GM18508 (cell line): ENCODE results near the gene SRGAP2C.
A peak's percentile ranks its signal among the peaks of the same experiment; 100 is the strongest.
"Not testable (repeated sequence)": the region's sequence is repeated elsewhere in the genome, so short reads cannot be mapped to it uniquely, and the experiment has no call there.

Experiments
- ATAC-seq: cut with Tn5 transposase; IDR thresholded peaks from one replicate; pipeline ENCODE4 v1.9.1; 2021; ENCODE audit warnings: moderate number of reproducible peaks; ENCODE audit not compliant: insufficient read depth, unreplicated experiment

SRGAP2C gene

DNA sequence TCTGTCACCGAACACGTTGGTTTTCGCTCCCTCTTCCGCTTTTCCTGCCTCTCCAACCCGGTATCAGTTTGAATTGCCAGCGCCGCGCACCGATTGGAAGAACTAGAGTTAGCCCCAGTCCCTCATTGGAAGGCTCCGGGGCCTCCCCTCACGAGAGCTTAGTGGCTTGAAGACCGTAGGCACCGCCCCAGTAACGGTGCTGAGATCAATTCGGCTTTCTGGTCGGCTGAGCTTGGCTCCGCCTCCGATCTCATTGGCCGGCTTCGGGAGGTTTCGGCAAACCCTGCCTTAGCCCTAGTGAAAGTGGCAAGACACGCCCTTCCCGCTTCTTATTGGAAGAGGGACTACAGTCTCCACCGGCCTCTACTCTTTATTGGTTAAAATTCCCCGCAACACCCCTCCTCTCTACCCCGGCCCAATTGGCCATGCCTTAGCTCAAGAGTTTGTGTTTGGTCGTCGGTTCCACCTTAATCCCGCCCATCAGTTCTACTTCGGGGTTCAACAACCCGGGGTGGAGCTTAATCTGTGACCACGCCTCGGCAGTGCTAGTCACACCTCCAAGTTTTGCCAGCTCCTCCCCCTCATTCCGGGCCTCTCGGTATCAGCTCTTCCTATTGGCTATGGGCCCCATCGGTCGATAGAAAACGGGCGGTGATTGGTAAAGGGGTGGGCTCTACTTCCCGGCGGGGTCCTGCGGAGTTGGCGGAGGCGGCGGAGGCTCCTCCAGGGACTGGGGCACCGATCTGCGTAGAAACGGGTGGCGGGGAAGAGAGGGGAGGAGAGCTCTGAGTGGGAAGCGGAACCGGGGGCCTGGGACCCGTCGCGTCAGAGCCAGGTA is at the start of gene SRGAP2C, which contains the start of gene FAM72B:
Gene SRGAP2C (plus strand): TSS at position 686 of the 838 bp plus-strand sequence. CDS start 2,472 bp downstream, outside the sequence.
Gene FAM72B (minus strand): TSS at position 51 of the 838 bp plus-strand sequence. CDS start 851 bp downstream, outside the sequence.
- peak; percentile 84 for ATAC-seq

DNA sequence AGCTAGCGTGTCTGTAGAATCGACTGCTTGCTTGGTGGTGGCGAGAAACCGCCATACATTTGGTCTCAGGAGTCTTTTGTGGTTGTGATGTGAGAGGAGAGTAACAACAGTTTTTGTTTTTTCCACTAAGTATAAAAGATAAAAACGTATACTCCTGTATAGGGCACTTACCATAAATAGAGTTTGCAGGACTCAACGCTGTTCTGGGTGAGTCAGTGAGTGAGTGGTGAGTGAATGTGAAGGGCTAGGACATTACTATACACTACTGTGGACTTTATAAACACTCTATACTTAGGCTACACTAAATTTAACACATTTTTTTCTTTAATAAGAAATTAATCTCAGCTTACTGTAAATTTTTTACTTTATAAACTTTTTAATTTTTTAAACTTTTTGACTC is 44.4 kb upstream of the SRGAP2C start:
- ATAC-seq: not testable (repeated sequence)

DNA sequence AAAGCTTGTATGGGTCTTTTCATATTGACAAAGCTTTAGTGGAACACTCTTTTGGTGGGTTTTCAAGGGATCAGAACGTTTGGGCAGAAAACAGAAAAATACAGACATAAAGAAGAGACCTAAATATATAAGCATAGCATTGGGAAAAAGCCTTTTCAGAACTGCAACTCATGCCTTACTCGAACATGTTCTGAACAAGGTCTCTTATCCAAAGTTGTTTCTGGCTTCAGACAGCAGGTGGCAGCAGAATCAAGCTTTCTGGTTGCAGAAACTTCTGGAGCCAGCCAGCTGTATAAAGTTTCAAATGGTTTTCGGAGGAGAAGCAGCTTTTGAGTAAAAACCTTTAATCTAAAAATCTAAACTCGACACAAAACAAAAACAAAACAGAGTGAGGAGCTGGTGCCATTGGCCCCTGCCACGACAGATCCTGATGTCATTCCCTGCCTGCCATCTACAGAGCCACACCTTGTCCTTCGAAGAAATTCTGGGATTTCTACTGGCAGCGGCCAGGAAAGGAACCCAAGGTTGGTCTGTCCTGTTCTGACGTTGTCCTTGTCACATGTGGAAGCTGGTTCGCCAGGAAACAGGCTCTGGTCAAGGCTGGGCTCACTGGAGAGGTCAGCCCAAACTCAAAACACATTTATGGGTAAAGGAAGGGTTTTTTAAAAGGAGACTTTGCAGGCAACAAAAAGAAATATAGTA is 36.1 kb upstream of the SRGAP2C start:
- ATAC-seq: not testable (repeated sequence)

DNA sequence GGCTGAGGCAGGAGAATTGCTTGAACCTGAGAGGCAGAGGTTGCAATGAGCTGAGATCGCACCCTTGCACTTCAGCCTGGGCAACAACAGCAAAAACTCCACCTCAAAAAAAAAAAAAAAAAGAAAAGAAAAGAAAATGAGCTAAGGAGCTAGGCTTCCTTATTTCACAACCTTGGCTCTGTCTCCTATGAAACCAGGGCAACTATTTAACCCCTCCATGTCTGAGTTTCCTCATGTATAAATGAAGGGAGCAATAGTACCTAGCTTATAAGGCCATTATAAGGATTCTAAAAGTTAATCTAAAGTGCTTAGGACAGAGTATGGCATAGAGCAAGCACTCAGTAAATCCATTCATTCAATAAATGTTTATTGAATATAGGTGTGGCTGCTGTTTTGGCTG is 33.5 kb upstream of the SRGAP2C start:
- not testable (repeated sequence) for ATAC-seq

DNA sequence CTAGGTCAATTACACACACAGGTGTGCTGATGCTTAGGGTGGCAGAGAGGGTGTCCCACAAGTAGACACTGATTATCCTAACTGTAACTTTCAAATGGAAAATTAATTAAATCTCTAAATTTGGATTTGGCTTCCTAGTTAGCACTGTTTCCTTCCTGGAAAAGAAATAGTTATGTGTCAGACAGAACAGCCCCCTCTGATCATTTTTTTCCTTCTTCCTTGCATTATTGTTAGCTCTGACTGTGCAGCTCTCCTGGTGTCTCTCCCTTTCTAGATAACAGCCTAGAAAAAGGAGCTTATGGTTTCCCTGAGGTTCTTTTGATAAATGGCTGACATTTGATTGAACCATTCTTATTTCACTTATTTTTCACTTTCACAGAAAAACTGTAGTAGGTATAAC is 32.0 kb upstream of the SRGAP2C start:
- not testable (repeated sequence) for ATAC-seq

DNA sequence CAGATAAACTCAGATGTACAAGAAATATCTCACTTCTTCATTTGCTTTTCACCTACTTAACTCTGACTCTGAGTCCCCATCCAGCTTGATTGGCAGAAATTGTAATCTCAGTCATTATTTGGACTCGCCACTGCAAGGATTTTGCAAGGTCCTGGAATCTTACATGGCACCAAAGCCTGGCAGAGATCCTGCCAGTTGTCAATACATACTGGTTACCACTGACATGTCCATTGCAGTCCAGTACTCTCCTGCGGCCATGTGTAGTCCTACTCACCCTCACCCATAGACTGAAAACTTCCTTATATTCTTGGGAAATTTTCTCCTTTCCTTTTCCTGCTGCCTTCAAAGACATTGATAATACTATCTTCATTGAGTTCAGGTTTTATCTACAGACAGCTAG is 30.0 kb upstream of the SRGAP2C start:
- ATAC-seq: not testable (repeated sequence)

DNA sequence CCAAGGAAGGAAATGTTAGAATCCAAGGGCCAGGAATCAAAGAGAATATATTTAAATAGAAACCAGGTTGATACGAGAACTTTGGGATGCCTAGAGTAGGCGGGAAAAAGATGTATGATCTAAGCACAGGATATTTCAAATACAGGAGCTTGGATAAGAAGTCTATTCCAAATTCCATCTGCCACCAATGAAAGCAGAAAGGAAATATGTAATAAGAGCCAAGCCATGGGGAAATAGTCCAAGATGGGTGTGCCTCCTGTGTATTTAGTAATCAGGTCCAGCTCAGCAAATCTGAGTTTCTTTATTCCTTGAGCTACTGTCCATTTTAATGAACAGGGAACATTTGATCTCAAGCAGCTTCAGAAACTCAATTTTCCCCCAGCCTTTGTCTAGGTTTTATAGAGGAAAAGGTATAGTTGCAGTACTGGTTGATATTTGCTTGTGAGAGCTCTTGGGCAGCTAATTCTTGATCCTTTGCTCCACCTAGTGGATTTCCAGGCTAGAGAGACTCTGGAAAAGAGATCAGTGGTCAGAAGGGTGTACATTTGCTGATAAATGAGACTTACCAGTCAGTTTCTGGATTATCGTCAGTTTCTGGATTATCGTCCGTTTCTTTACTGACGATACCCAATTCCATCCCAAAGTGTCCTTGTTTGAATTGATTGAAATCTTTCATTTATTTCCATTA is 29.0 kb upstream of the SRGAP2C start:
- not testable (repeated sequence) for ATAC-seq

DNA sequence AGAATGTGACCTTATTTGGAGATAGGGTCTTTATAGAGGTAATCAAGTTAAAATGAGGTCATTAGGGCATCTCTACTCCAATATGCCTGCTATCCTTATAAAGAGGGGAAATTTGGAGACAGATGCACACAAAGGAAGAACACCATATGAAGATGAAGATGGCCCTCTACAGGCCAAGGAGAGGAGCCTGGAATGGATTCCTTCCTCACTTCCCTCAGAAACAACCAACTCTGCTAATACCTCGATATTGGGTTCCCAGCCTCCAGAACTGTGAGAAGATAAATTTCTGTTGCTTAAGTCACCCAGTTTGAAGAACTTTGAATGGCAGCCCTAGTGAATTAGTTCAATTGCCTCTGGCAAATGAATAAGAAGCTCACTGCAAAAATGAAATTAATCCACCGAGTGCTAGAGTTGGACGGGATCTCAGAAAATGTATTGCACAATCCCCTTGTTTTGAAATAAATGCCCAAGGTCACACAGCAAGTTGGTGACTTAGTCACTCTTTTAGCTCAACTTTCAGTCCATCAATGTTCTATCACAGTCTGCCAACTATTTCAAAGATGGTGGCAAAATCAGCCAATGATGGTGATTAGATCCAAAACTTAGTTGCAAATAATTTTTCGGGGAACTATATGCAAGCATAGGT is 27.7 kb upstream of the SRGAP2C start:
- ATAC-seq: not testable (repeated sequence)

DNA sequence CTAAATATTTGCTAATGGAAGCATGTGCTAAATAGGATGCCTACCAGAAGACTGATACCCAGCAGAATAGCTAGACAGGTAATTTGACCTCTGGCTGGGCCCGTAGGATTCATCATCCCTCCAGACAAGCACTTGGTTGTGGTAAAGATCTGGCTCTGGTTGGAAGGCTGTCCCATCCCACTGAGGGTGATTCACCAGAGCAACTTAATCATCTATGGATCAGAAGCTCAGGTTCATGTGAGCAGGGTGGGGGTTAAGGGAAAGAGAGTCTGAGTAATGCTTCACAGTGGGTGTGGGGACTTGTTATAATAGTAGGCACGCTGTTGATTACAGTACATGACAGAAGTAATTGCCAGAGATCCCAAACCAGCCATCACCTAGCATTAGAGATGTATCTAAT is 27.2 kb upstream of the SRGAP2C start:
- not testable (repeated sequence) for ATAC-seq

DNA sequence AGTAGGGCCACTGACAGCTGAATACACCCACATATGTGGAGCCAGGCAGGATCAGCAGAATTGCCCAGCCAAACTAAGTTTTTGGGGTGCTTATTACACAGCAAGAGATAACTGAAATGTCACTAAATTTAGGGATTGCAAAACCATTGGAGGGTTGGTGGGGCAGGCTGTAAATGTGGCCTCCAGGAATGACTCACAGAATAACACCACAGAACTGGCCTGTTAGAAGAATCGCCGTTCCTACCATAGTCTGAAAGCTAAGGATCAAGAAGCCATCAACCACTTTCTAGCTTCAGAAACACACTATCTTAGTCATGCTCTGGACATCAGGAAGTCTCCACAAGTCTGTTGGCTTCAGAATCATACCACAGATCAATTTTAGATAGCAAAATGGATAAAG is 24.7 kb upstream of the SRGAP2C start:
- ATAC-seq: not testable (repeated sequence)

DNA sequence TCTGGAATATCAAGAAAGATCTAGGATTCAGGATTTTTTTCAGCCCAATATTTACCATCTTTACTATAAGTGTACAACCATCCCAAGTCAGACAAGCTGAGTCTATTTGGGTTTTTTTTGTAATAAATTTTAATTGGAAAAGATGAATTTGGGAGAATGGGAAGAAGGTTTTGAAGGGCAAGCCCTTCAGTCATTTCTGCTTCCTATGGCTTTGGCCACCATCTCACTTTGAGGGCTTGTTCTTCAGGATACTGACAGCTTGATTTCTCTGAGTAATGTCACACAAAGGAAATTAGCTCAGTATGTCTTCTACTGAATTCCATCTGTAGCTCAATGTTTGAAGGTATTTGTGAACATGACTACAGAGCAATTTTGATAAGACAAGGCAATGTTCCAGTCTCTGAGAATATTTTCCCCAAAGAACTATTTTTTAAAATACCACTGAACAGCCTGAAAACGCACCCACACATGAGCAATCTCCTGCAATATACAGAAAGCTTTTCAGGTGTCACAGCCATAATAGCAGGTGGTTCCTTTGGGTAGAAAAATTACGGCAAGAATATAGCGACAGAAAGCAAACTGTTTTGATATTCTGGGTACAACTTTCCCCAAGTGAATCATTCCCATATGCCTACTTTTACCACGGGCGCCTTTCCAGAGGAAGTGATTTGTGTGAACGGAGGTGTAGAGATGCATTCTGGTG is 23.4 kb upstream of the SRGAP2C start:
- not testable (repeated sequence) for ATAC-seq

DNA sequence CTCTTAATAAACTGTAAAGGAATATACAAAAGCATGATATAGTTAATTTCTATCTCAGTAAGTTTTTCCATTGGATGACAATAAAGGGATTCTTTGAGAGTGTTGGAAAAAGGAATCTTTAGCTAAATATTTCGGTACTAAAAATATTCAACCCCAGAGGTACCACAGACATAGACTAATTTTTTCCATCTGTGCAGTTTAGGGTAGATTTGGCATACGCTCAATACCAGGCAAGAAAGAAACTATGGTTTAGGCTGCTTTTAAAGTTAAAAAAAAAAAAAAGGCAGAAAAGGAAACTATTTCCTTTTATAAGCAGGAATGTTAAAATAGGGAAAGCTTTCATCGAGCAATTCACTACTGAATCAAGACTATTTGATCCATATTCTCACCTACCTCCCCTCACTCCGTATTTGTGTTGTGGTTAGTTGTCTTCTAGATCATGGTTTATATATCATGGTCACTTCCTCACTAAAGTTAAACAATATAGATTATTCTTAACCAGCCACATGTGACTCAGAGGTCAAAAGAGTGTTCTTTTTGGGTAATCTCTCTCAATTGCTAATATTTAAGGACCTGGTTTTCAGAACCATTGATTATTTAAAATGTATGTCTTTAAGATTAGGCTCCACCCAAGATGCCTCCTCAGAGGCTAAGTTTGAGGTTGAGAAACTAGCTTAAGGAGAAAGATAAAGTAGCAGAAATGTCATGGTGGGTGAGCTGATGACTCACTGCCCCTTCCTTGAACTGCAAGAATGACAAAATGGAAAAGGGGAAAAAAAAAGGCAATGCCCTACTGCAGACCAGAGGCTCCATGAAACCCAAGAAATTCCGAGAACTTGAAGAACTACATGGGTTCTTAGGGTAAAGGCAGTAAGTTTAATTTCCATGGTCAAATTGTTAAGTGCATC is 20.7 kb upstream of the SRGAP2C start:
- not testable (repeated sequence) for ATAC-seq

DNA sequence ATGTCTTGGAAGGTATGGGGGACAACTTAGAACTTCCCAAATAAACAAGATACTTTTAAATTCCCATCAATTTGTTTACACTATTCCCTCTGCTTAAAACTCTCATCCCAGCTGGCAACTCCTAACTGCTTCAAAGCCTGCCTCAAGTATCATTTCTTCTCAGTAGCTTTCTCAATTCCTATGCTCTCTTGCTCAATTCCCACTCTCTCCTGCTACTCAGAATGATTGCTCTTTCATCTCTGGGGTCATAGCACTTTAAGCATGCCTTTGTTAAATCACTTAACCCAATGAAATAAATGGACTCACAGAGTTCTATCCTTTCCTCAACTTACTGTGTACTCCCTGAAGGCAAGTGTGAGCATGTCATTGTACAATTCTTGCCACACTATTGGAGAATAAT is 19.5 kb upstream of the SRGAP2C start:
- ATAC-seq: not testable (repeated sequence)

DNA sequence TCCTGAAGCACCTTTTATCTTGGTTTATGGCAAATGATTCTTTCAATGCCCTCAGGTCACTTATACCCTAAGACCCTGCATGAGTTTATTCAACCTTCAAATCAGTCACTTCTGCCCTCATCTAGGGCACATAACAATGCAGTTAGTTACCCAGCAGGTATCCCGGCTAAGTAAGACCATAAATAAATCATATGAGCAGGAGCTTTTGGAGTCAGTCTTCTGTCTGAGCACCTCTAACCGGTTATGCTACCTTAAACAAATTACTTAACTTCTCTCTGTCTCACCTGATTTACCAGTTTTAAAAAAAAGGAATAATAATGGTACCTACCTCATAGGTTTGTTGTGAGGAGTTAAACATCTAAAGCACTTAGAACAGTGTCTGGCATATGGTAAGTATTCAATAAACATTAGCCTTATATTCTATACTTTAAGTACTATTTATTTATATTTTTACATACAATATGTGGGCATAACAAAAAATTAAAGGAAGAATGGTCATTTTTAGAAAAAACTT is 17.5 kb upstream of the SRGAP2C start:
- not testable (repeated sequence) for ATAC-seq

DNA sequence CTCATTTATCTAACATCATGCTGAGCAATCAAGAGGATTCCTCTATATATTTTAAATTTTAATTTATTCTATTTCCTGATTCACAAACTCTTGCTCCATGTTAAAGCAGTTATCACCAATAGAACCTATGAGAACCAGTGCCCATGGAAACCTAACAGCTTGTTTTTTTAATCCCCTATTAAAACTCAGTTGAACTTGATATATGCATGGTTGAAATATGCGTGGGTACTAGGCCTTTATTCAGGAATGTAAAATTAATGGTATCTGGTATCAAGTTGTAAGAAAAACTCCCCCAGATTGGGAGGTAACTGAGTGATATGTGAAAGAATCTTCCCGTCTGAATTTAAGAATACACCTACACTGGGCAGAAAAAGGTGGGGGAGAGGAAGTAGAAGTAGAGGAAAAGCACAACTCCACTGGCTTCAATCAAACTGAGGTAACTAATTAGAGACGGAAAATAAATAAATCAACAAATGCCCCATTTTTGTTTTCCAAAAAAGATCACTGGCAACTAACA is 16.6 kb upstream of the SRGAP2C start:
- not testable (repeated sequence) for ATAC-seq

DNA sequence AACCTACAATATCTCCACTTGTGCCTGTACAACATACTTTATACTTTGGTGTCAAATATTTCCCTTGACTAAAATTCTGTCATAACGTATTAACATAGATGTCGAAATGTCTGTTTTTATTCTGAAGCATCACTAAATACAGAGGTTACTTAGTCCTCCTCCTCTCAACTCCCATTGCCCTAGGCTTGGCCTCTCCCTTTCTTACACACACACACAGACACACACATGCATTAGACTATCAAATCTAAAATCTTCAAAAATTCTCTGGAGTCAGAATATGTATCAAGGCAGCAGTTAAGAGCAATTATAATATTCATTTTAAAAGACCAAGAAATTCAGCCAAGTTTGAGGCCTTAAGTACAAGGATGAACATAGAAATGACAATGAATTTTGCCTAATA is 8.1 kb upstream of the SRGAP2C start:
- not testable (repeated sequence) for ATAC-seq

DNA sequence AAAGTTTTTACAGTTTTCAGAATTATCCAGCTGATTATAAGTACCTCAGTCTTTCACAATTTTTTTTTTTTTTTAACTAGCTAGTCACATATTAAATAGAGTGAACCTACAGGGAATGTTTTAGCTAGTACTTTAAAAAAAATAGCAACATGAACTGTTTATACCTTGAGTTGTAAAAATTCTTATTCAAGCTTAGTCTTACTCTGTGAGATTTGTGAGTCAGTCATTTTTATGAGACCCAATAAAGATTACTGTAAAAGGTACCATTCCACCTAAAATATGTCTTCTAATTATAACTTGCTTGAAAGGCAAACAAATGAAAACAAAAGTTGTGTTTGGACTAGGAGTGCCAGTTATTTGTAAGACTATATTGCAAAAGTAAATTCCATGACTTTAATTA is 6.6 kb upstream of the SRGAP2C start:
- ATAC-seq: not testable (repeated sequence)

DNA sequence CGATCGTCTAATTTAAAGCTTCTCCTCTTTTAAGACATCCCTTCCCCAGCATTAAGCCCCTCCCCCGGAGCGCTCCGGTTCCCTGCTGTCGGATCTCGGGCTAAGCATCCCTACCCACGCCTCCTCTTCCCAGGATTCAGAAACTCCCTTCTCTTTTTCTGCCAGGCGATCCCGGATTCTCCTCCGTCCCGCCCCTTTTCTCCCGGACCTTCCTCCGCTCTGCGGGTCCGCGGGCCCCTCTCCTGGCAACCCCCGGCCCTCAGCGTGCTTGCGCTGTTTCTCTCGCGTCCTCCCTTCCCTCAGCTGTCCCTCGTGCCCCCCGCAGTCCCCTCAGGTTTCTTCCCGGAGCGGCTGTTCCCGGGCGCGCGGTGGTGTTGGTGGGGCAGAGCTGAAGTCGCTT is 908 bp upstream of the SRGAP2C start:
- not testable (repeated sequence) for ATAC-seq
